K562 (cell line): Measurements from ENCODE around the gene FOXP3. TPM values are rescaled to one million over a fixed set of nuclear protein-coding genes. Genes with fewer than 3 reads are reported as not detected.

ENCODE experiments used
- ATAC-seq: fragments of 200-7000 bp; cut with Tn5 transposase; 3 replicates; pipeline ENCODE4 v1.9.1; 2020; ENCODE audit warnings: moderate library complexity
- BruUV-seq: library from RNA; stranded (reverse); fragments of 400-500 nt; replicated peaks from 2 replicates; lab custom pipeline; 2021; lab: Mats Ljungman, UMichigan
- CTCF ChIA-PET: fragments of 300-600 bp; formaldehyde crosslinking; extraction: SDS; loops from one replicate; lab custom pipeline; 2021; ENCODE audit warnings: low intra/inter-chr PET ratio; lab: Yijun Ruan, JAX
- POLR2A ChIA-PET: fragments of 300-600, 350-650 bp; sonication (Branson Sonifier 250); formaldehyde crosslinking; extraction: SDS; loops from one replicate; lab custom pipeline; 2021; ENCODE audit warnings: antibody characterized with exemption, inconsistent platforms; lab: Yijun Ruan, JAX
- DNase-seq, 4 experiments: peaks; one replicate each; pipeline versions ENCODE4 v3.0.0 to v3.0.0-alpha.2; 2011 to 2018; ENCODE audit warnings: low spot score in 3 of 4, mixed read lengths in 3 of 4; ENCODE audit errors: extremely low read depth in 1 of 4
- FAIRE-seq: peaks from 2 replicates; lab custom pipeline; 2011; peaks lifted over from hg19 to GRCh38; lab: Jason Lieb, UNC
- H2AFZ ChIP-seq: 2 replicates; pipeline ENCODE4 v1.6.0; 2011; ENCODE audit warnings: low read depth, low read length, control low read depth, inconsistent platforms
- H3K27ac ChIP-seq: fragments of 200-600 bp; 3 replicates; pipeline ENCODE4 v1.8.0; 2011; ENCODE audit warnings: low read depth, mild to moderate bottlenecking, control low read depth, inconsistent platforms, low read length, moderate library complexity, mixed read lengths; ENCODE audit errors: extremely low read depth
- H3K27me3 ChIP-seq, 2 experiments: fragments of 300-600 bp in 1 of 2; 2 replicates in 1 of 2; 3 replicates in 1 of 2; pipeline versions ENCODE4 v1.6.0 to v1.8.0; 2011; ENCODE audit warnings: inconsistent platforms in 2 of 2, low read length in 2 of 2, mild to moderate bottlenecking in 1 of 2, mixed read lengths in 1 of 2, moderate library complexity in 1 of 2; ENCODE audit not compliant: control insufficient read depth in 2 of 2, insufficient read depth in 2 of 2
- H3K36me3 ChIP-seq: fragments of 300-600 bp; 3 replicates; pipeline ENCODE4 v1.8.0; 2011; ENCODE audit warnings: mild to moderate bottlenecking, low read length, inconsistent platforms; ENCODE audit not compliant: control insufficient read depth, insufficient read depth
- H3K4me1 ChIP-seq, 2 experiments: fragments of 200-600 bp in 1 of 2; replicated peaks in 1 of 2; 2 replicates in 1 of 2; 3 replicates in 1 of 2; pipeline versions ENCODE4 v1.5.1 to v1.8.0; 2011; ENCODE audit warnings: inconsistent platforms in 2 of 2, low read length in 2 of 2, mild to moderate bottlenecking in 1 of 2, mixed read lengths in 1 of 2, moderate library complexity in 1 of 2; ENCODE audit not compliant: control insufficient read depth in 2 of 2, insufficient read depth in 2 of 2
- H3K4me2 ChIP-seq: 2 replicates; pipeline ENCODE4 v1.6.1; 2011; ENCODE audit warnings: low read length, control low read depth, inconsistent platforms, mixed read lengths; ENCODE audit not compliant: insufficient read depth
- H3K4me3 ChIP-seq: fragments of 200-600 bp; sonication (generic), shearing (Covaris generic); 2 replicates; pipeline ENCODE4 v1.5.1; 2016; ENCODE audit warnings: control low read depth, inconsistent platforms
- H3K79me2 ChIP-seq: fragments of 200-600 bp; 3 replicates; pipeline ENCODE4 v1.8.0; 2011; ENCODE audit warnings: low read length, inconsistent platforms; ENCODE audit not compliant: control insufficient read depth, insufficient read depth
- H3K9ac ChIP-seq, 2 experiments: 2 replicates each; pipeline versions ENCODE4 v1.6.0 to v1.6.1; 2011; ENCODE audit warnings: low read depth in 2 of 2, low read length in 2 of 2, control low read depth in 1 of 2, inconsistent platforms in 1 of 2, mild to moderate bottlenecking in 1 of 2, mixed read lengths in 1 of 2; ENCODE audit not compliant: insufficient read depth in 1 of 2
- H3K9me1 ChIP-seq: one replicate; pipeline ENCODE4 v1.6.0; 2011; ENCODE audit warnings: inconsistent platforms, mild to moderate bottlenecking, low read length, moderate library complexity; ENCODE audit not compliant: control insufficient read depth, insufficient read depth
- H3K9me3 ChIP-seq: replicated peaks from 2 replicates; pipeline ENCODE4 v1.5.1; 2011; ENCODE audit warnings: low read depth, low read length, inconsistent platforms; ENCODE audit not compliant: control insufficient read depth, insufficient read depth
- H4K20me1 ChIP-seq: replicated peaks from 2 replicates; pipeline ENCODE4 v1.6.1; 2011; ENCODE audit warnings: low read length, inconsistent platforms, mixed read lengths; ENCODE audit not compliant: control insufficient read depth, insufficient read depth
- KLF13 ChIP-seq: fragments of 450-650 bp; IDR thresholded peaks from 2 replicates; pipeline ENCODE4 v1.6.1; 2016; ENCODE audit warnings: missing genetic modification characterization, low read depth, mild to moderate bottlenecking, missing compliant biosample characterization, moderate library complexity, borderline replicate concordance
- NBN ChIP-seq: fragments of 450-650 bp; IDR thresholded peaks from 2 replicates; pipeline ENCODE4 v1.6.1; 2016; ENCODE audit warnings: low read depth, mild to moderate bottlenecking
- TFAM ChIP-seq: fragments of 250-450 bp; sonication (Bioruptor Pico); conservative IDR thresholded peaks from 2 replicates; pipeline ENCODE4 v1.5.0; 2021; ENCODE audit warnings: mild to moderate bottlenecking, moderate library complexity
- ZBTB1 ChIP-seq: sonication (generic); formaldehyde crosslinking; IDR thresholded peaks from 2 replicates; pipeline ENCODE4 v1.8.1; 2023; ENCODE audit warnings: missing genetic modification reagents, low read depth, mild to moderate bottlenecking, borderline replicate concordance
- WGBS: fragments of 100-300 bp; shearing (Covaris generic); methylation state at CpG from one replicate; pipeline ENCODE4 v1.1.6; 2016; ENCODE audit warnings: low coverage, mixed read lengths; ENCODE audit not compliant: insufficient coverage; ENCODE audit errors: missing lambda C conversion rate; 5-methylcytosine and 5-hydroxymethylcytosine counted together
- in situ Hi-C: fragments of 300-500 bp; cut with MboI; formaldehyde crosslinking; loops from 4 replicates; pipeline ENCODE4 v1.15.0; 2018; ENCODE audit warnings: inconsistent platforms, mixed read lengths
- intact Hi-C: fragments of 100-400 bp; cut with micrococcal nuclease; formaldehyde crosslinking; loops from 2 replicates; pipeline ENCODE4 v1.14.2; 2022
- polyA plus RNA-seq, 8 experiments: library from polyadenylated mRNA; depleted of rRNA in 4 of 8; stranded (reverse) in 5 of 8; unstranded in 3 of 8; fragments of >200 nt; fragmentation: Nextera tagmentation in 2 of 8; fragmentation: Illumina TruSeq in 1 of 8; extraction: Ambion mirVana in 2 of 8; extraction: Trizol in 1 of 8; gene quantifications; 2 replicates each; pipeline versions ENCODE4 v1.2.1 to v1.2.3, GENCODE V29; 2011 to 2014; ENCODE audit warnings: inconsistent platforms in 1 of 8, missing spikeins in 1 of 8
- total RNA-seq, 7 experiments: library from RNA; depleted of rRNA in 6 of 7; stranded (reverse); fragments of >200 nt in 6 of 7; fragmentation: Illumina TruSeq in 2 of 7; extraction: Trizol in 2 of 7; gene quantifications; 2 replicates each; pipeline versions ENCODE4 v1.2.1 to v1.2.3, GENCODE V29; 2011 to 2021; ENCODE audit warnings: low replicate concordance in 1 of 7
- TF ChIP-seq, protein P1 (sequence below), 2 experiments: fragments of 450-650 bp; IDR thresholded peaks; 2 replicates each; pipeline ENCODE4 v1.6.1; 2016; ENCODE audit warnings: mild to moderate bottlenecking in 2 of 2, borderline replicate concordance in 1 of 2, low read depth in 1 of 2, moderate library complexity in 1 of 2
- TF ChIP-seq, protein P2 (sequence below): fragments of 250-450 bp; sonication (Bioruptor Pico); IDR thresholded peaks from 2 replicates; pipeline ENCODE4 v1.8.0; 2022; ENCODE audit warnings: moderate library complexity, mild to moderate bottlenecking, inconsistent platforms

Gene FOXP3
- total and polyA plus RNA-seq, 9 of the 15 experiments (the other 6 are each of a cell fraction or from before 2014, with no cell fraction given): 0.04 to 0.24 (median 0.07) TPM; not detected in 4

DNA sequence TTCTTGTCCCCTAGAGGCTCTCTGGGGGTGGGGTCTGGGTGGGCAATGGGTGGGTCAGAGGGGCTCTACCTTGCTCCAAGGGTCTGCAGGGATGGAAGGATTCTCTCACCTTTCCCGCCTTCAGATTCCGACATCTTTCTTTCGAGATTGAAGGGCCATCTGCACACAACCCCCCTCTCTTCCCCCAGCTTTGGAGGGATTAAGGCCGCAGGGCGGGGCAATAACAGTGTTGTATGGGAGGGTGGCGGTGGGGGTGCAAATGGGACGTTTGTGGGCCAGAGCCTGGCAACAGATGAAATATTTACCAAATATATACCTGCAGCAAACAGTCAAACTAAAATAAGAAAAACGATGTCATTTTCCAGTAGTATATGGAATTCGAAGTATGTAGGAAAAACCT is 31.3 kb downstream of the FOXP3 start, which contains the start of gene CACNA1F:
Gene CACNA1F, minus strand, starts transcription at position 165 of the 400 bp plus-strand sequence. Its CDS starts 31 bp downstream, at position 134.
- Histone ChIP-seq H3K36me3 (0 out of 3 replicates have a peak, but pooled peaks cover 6% of the 10 kb centered on the region), H3K4me1 (peaks cover 18 to 55% of the 10 kb centered on the region in 2 experiments; a peak in 4 of 5 replicates), H3K27ac (no peak within 1 kb of the TSS), H3K9ac (peak within 1 kb of the TSS in 1 of 2 experiments; percentile 26; a peak in 1 of 4 replicates), H3K79me2 (peaks cover 23% of the 10 kb centered on the region), H3K4me2 (no peak within 1 kb of the TSS), H2AFZ (peak within 1 kb of the TSS; percentile 42; the same call in 1 of the 2 replicates), H3K9me3 (no peaks in the 10 kb centered on the region), H4K20me1 (no peaks in the 10 kb centered on the region), H3K4me3 (no peak within 1 kb of the TSS), H3K27me3 (no peaks in the 10 kb centered on the region), H3K9me1 (no peaks in the 10 kb centered on the region)
- ChIA-PET CTCF (no interaction called here), POLR2A (interaction anchor here (0.7 kb wide), 1 partner anchor 43 kb away, joined by 4 read pairs; no protein-coding TSS in a partner anchor)
- no peak for ATAC-seq
- BruUV-seq: no TSS peak
- no peak for DNase-seq
- WGBS: 44% methylated on average over 5 of the region's 9 CpGs
- no peak for FAIRE-seq
- in situ Hi-C loops (no loop called here), intact Hi-C loops (no loop called here)
- TF ChIP-seq, protein P1, sequence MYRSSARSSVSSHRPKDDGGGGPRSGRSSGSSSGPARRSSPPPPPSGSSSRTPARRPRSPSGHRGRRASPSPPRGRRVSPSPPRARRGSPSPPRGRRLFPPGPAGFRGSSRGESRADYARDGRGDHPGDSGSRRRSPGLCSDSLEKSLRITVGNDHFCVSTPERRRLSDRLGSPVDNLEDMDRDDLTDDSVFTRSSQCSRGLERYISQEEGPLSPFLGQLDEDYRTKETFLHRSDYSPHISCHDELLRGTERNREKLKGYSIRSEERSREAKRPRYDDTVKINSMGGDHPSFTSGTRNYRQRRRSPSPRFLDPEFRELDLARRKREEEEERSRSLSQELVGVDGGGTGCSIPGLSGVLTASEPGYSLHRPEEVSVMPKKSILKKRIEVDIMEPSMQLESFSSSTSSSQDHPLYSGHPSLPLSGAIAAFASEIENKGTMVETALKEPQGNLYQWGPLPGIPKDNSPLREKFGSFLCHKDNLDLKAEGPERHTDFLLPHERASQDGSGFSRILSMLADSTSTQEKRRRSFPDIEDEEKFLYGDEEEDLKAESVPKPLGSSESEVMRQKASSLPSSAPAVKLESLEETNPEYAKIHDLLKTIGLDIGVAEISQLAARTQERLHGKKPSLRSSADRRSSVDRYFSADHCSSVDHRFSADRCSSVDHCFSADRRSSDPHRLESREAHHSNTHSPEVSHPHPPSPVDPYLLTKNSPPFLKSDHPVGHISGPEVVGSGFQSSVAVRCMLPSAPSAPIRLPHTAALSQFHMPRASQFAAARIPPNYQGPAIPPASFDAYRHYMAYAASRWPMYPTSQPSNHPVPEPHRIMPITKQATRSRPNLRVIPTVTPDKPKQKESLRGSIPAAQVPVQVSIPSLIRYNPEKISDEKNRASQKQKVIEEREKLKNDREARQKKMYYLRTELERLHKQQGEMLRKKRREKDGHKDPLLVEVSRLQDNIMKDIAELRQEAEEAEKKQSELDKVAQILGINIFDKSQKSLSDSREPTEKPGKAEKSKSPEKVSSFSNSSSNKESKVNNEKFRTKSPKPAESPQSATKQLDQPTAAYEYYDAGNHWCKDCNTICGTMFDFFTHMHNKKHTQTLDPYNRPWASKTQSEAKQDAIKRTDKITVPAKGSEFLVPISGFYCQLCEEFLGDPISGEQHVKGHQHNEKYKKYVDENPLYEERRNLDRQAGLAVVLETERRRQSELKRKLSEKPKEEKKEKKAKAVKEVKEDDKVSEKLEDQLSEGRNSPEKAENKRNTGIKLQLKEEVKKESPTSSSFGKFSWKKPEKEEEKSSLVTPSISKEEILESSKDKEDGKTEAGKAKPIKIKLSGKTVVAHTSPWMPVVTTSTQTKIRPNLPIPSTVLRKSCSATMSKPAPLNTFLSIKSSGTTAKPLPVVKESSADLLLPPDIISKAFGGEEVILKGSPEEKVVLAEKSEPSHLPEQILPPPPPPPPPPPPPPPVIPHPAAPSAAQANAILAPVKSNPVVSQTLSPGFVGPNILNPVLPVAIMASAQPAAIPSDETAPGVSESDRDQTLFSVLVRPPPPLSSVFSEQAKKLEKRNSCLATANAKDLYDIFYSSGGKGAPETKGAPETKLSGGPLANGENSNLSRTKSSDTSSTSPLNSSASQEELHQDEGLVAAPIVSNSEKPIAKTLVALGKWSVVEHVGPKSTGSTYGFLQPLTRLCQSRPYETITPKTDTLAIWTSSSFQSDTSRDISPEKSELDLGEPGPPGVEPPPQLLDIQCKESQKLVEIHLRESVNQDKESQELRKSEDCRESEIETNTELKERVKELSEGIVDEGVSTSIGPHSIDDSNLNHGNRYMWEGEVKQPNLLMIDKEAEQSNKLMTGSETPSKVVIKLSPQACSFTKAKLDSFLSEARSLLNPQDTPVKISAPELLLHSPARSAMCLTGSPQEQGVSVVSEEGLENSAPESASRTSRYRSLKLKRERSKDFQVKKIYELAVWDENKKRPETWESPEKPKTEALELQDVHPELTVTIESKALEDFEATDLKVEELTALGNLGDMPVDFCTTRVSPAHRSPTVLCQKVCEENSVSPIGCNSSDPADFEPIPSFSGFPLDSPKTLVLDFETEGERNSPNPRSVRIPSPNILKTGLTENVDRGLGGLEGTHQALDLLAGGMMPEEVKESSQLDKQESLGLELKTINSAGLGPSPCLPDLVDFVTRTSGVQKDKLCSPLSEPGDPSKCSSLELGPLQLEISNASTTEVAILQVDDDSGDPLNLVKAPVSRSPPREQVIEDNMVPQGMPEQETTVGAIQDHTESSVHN (IDR thresholded peaks at IDR 0.05; ENCODE audit: borderline replicate concordance in 1 of 2, low read depth in 1 of 2): no peak
- TF ChIP-seq TFAM (no peak), NBN (no peak), ZBTB1 (CRISPR knock-in tag) (no peak), KLF13 (tag) (no peak)
- TF ChIP-seq, protein P2, sequence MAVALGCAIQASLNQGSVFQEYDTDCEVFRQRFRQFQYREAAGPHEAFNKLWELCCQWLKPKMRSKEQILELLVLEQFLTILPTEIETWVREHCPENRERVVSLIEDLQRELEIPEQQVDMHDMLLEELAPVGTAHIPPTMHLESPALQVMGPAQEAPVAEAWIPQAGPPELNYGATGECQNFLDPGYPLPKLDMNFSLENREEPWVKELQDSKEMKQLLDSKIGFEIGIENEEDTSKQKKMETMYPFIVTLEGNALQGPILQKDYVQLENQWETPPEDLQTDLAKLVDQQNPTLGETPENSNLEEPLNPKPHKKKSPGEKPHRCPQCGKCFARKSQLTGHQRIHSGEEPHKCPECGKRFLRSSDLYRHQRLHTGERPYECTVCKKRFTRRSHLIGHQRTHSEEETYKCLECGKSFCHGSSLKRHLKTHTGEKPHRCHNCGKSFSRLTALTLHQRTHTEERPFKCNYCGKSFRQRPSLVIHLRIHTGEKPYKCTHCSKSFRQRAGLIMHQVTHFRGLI: no peak
